Activated naive CD8-positive, alpha-beta T cell treated with anti-CD3 and anti-CD28 coated beads for 36 hours (primary cell): ENCODE measurements around the gene TK2. TPM values are rescaled to one million over a fixed set of nuclear protein-coding genes. Genes with fewer than 3 reads are reported as not detected.
"Not testable (repeated sequence)": the region's sequence is repeated elsewhere in the genome, so short reads cannot be mapped to it uniquely, and the experiment has no call there.

Source experiments
- DNase-seq: peaks from one replicate; pipeline ENCODE4 v3.0.0; 2021
- H3K27ac Mint-ChIP-seq: one replicate; pipeline ENCODE4 v1.8.0; 2022; ENCODE audit warnings: mild to moderate bottlenecking, moderate library complexity, mixed read lengths
- H3K27me3 Mint-ChIP-seq: one replicate; pipeline ENCODE4 v1.8.0; 2022; ENCODE audit warnings: mild to moderate bottlenecking, mixed read lengths
- H3K36me3 Mint-ChIP-seq: one replicate; pipeline ENCODE4 v1.8.0; 2021; ENCODE audit warnings: mild to moderate bottlenecking, mixed read lengths
- H3K4me1 Mint-ChIP-seq: one replicate; pipeline ENCODE4 v1.8.0; 2021; ENCODE audit warnings: mixed read lengths
- H3K4me3 Mint-ChIP-seq: one replicate; pipeline ENCODE4 v1.8.0; 2022; ENCODE audit warnings: mild to moderate bottlenecking, moderate library complexity, mixed read lengths
- H3K9me3 Mint-ChIP-seq: one replicate; pipeline ENCODE4 v1.8.0; 2022; ENCODE audit warnings: mixed read lengths
- total RNA-seq, 2 experiments: library from RNA; stranded (reverse); gene quantifications; one replicate each; pipeline ENCODE4 v1.2.3, GENCODE V29; 2021

Gene TK2
- 1 to 10 TPM; 5.6 to 6.9 TPM for total RNA-seq

DNA sequence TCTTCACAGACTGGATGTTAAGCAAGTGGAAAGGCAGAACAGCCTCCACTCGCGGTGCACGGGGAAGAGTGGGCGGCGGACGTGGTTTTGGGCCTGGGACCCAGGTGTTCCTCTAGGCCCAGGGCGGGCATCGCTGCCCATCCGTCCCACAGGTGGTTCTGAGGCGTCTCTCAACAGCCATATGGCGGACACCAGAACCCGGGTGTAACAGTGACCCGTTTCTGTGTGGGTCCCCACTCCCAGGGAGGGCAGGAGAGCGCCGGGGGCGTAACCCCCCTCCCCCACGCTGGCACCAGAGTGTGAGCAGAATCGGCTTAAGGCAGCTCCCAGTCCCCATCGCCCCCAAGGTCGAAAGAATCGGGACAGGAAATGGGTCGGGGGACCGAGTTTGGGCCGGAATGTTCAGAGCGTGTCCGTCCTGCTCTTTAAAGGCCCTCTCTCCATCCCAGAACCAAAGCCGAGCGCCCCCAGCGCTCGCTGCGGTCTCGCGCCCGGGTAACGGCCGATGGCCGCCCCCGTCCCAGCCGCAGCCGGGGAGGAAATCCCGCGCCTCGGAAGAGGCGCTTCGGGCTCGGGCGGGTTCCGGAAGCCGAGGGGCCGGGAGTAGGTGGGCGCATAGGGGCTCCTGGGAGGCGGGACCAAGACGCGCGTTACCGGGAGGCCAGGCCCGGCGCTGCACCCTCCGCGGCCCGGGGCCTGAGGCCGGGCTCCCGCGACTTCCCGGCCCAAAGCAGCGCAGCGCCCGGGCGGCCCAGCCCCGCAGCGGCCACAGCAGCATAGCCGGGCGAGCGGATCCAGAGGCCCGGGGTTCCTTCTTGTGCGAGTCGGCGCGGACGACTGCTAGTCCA, at the start of gene TK2:
TSS of gene TK2 (minus strand) at position 839 of the 848 bp plus-strand sequence. CDS start at position 778, 61 bp downstream.
- peak within 1 kb of the TSS; percentile 96 for H3K4me3 Mint-ChIP-seq
- H3K9me3 Mint-ChIP-seq, result peaks cover 2% of the 10 kb centered on the region
- H3K27ac Mint-ChIP-seq, result peak within 1 kb of the TSS; percentile 82
- H3K36me3 Mint-ChIP-seq, result peaks cover 18% of the 10 kb centered on the region
- H3K27me3 Mint-ChIP-seq, result peaks cover 4% of the 10 kb centered on the region
- DNase-seq, result peak; percentile 79
- peaks cover 52% of the 10 kb centered on the region for H3K4me1 Mint-ChIP-seq

DNA sequence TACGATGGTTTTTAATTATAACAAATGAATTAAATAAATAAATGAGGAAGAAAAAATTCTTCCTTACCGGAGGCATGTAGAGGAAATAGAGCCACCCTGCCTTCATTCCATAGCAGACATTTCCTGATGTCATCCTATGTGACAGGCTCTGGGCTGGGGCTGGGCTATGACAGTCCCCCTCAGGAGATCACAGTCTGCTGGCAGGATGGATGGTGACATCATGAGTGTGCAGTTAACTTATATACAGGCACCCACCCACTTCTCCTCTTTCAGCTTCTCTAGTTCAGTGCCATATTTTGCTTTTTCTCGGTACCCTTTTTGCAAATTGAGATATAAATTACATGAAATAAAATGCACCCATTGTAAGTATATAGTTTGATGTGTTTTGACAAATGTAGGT, 48.2 kb upstream of the TK2 start:
- H3K4me1 Mint-ChIP-seq, result peaks cover 34% of the 10 kb centered on the region
- no peak overlapping the region for H3K4me3 Mint-ChIP-seq
- H3K27me3 Mint-ChIP-seq, result no peaks in the 10 kb centered on the region
- H3K9me3 Mint-ChIP-seq, result peaks cover 9% of the 10 kb centered on the region
- peaks cover 5% of the 10 kb centered on the region for H3K36me3 Mint-ChIP-seq
- no peak for DNase-seq
- H3K27ac Mint-ChIP-seq, result peak overlapping the region; percentile 48

GRCh38 chr16:66596986-66597848, 47.3 kb upstream of the TK2 start:
- peaks cover 31% of the 10 kb centered on the region for H3K4me1 Mint-ChIP-seq
- peak overlapping the region; percentile 82 for H3K27ac Mint-ChIP-seq
- DNase-seq, result no peak
- peaks cover 5% of the 10 kb centered on the region for H3K36me3 Mint-ChIP-seq
- H3K4me3 Mint-ChIP-seq, result no peak overlapping the region
- no peaks in the 10 kb centered on the region for H3K27me3 Mint-ChIP-seq
- peaks cover 9% of the 10 kb centered on the region for H3K9me3 Mint-ChIP-seq

- peaks cover 32% of the 10 kb centered on the region for H3K4me1 Mint-ChIP-seq
- not testable (repeated sequence) for H3K4me3 Mint-ChIP-seq, DNase-seq, H3K27me3 Mint-ChIP-seq, H3K27ac Mint-ChIP-seq, H3K9me3 Mint-ChIP-seq, H3K36me3 Mint-ChIP-seq
Measured at GRCh38 chr16:66596559-66596958, 46.6 kb upstream of the TK2 start.

DNA sequence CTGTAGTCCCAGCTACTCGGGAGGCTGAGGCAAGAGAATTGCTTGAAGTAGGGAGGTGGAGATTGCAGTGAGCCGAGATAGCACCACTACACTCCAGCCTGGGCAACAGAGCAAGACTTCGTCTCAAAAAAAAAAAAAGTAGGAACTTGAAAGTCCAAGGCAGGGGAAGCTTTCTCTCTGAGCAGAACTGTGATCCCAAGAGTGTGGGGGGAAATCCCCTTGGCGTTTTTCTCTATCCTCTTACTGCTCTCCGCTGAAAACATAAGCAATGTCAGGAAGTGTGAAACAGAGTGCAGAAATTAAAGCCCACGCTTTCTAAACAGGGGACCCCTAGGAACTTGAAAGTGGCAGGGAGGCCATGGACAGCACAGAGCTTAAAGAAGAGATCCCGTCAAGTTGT, 44.8 kb upstream of the TK2 start:
- no peak overlapping the region for H3K4me3 Mint-ChIP-seq
- H3K4me1 Mint-ChIP-seq, result peaks cover 35% of the 10 kb centered on the region
- no peak for DNase-seq
- peaks cover 3% of the 10 kb centered on the region for H3K9me3 Mint-ChIP-seq
- H3K36me3 Mint-ChIP-seq, result no peaks in the 10 kb centered on the region
- H3K27ac Mint-ChIP-seq, result no peak overlapping the region
- no peaks in the 10 kb centered on the region for H3K27me3 Mint-ChIP-seq

DNA sequence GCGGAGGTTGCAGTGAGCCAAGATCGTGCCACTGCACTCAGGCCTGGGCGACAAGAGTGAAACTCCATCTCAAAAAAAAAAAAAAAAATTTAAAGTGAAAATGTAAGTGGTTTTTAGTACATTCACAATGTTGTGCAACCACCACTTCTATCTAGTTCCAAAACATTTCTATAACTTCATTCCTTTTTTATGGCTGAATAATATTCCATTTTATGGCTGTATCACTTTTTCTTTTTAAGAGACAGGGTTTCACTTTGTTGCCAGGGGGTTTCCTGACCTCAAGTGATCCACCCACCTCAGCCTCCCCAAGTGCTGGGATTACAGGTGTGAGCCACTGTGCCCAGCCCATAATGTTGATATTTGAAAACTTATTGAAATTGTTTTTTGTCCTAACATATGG, 42.9 kb upstream of the TK2 start:
- Mint-ChIP-seq H3K4me3 (no peak overlapping the region), H3K4me1 (peaks cover 37% of the 10 kb centered on the region), H3K9me3 (peaks cover 3% of the 10 kb centered on the region)

DNA sequence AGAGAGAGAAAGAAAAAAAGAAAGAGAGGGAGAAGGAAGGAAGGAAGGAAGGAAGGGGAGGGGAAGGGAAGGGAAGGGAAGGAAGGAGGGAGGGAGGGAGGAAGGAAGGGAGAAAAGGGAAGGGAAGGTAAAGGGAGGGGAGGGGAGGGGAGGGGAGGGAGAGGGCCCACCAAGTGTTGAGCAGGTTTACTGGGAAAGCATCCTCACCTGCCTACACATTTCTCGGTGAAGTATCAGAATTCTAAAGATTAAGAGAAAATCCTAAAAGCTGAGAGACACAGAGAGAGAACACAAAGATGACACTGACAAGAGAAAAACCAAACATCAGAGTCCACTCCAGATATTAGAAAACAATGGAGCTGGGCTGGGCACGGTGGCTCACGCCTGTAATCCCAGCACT, 42.3 kb upstream of the TK2 start:
- H3K27ac Mint-ChIP-seq, result no peak overlapping the region
- H3K27me3 Mint-ChIP-seq, result no peaks in the 10 kb centered on the region
- DNase-seq, result no peak
- H3K4me1 Mint-ChIP-seq, result peaks cover 38% of the 10 kb centered on the region
- peaks cover 3% of the 10 kb centered on the region for H3K9me3 Mint-ChIP-seq
- H3K36me3 Mint-ChIP-seq, result no peaks in the 10 kb centered on the region
- H3K4me3 Mint-ChIP-seq, result no peak overlapping the region

More for the DNA sequence above, 42.9 kb upstream of the TK2 start:
- Mint-ChIP-seq H3K36me3 (no peaks in the 10 kb centered on the region), H3K27ac (no peak overlapping the region), H3K27me3 (no peaks in the 10 kb centered on the region)
- no peak for DNase-seq

GRCh38 chr16:66591018-66591417, 41.1 kb upstream of the TK2 start:
- no peak for DNase-seq
- no peak overlapping the region for H3K27ac Mint-ChIP-seq
- H3K4me1 Mint-ChIP-seq, result peaks cover 38% of the 10 kb centered on the region
- no peak overlapping the region for H3K4me3 Mint-ChIP-seq
- H3K9me3 Mint-ChIP-seq, result peaks cover 3% of the 10 kb centered on the region
- no peaks in the 10 kb centered on the region for H3K36me3 Mint-ChIP-seq
- peaks cover under 1% of the 10 kb centered on the region for H3K27me3 Mint-ChIP-seq

GRCh38 chr16:66590322-66590721, 40.4 kb upstream of the TK2 start:
- Mint-ChIP-seq H3K36me3 (no peaks in the 10 kb centered on the region), H3K4me3 (peak overlapping the region; percentile 48), H3K27ac (no peak overlapping the region), H3K9me3 (peaks cover 3% of the 10 kb centered on the region), H3K27me3 (peaks cover 6% of the 10 kb centered on the region), H3K4me1 (peaks cover 38% of the 10 kb centered on the region)
- no peak for DNase-seq

- Mint-ChIP-seq H3K9me3 (peaks cover 3% of the 10 kb centered on the region), H3K4me1 (peaks cover 33% of the 10 kb centered on the region), H3K27ac (no peak overlapping the region), H3K4me3 (peak overlapping the region; percentile 41), H3K27me3 (peaks cover 6% of the 10 kb centered on the region), H3K36me3 (no peaks in the 10 kb centered on the region)
- peak; percentile 64 for DNase-seq
Measured at GRCh38 chr16:66588981-66589713, 39.2 kb upstream of the TK2 start.

DNA sequence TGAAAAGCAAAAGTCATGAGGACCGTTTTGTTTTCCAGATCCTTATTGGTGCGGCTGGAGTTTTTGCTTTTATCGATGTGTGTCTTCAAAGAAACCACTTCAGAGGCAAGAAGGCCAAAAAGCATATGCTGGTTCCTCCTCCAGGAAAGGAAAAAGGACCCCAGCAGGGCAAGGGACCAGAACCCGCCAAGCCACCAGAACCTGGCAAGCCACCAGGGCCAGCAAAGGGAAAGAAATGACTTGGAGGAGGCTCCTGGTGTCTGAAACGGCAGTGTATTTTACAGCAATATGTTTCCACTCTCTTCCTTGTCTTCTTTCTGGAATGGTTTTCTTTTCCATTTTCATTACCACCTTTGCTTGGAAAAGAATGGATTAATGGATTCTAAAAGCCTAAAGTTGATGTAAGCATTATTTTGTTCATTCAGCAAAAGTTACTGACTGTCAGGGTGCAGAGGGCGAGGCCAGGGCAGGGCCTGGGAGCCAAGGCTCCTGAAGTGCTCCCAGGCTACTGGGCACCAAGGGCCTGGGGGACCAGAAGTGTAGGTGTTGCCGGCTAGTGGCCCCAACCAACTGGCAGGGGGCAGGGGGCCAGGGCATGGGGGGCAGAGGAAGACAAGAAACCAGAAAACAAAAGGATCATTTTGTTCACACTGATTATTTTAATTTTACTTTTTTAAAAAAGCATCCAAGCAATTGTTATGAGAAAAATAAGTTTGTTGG, 38.1 kb upstream of the TK2 start:
- Mint-ChIP-seq H3K9me3 (no peaks in the 10 kb centered on the region), H3K27me3 (peaks cover 6% of the 10 kb centered on the region), H3K36me3 (no peaks in the 10 kb centered on the region), H3K27ac (no peak overlapping the region), H3K4me3 (peak overlapping the region; percentile 62), H3K4me1 (peaks cover 33% of the 10 kb centered on the region)
- DNase-seq, result no peak

- H3K36me3 Mint-ChIP-seq, result no peaks in the 10 kb centered on the region
- no peaks in the 10 kb centered on the region for H3K9me3 Mint-ChIP-seq
- H3K4me1 Mint-ChIP-seq, result peaks cover 35% of the 10 kb centered on the region
- H3K27me3 Mint-ChIP-seq, result peaks cover 10% of the 10 kb centered on the region
- no peak overlapping the region for H3K4me3 Mint-ChIP-seq
- no peak overlapping the region for H3K27ac Mint-ChIP-seq
- no peak for DNase-seq
Measured at GRCh38 chr16:66585481-66586239, 35.7 kb upstream of the TK2 start.

DNA sequence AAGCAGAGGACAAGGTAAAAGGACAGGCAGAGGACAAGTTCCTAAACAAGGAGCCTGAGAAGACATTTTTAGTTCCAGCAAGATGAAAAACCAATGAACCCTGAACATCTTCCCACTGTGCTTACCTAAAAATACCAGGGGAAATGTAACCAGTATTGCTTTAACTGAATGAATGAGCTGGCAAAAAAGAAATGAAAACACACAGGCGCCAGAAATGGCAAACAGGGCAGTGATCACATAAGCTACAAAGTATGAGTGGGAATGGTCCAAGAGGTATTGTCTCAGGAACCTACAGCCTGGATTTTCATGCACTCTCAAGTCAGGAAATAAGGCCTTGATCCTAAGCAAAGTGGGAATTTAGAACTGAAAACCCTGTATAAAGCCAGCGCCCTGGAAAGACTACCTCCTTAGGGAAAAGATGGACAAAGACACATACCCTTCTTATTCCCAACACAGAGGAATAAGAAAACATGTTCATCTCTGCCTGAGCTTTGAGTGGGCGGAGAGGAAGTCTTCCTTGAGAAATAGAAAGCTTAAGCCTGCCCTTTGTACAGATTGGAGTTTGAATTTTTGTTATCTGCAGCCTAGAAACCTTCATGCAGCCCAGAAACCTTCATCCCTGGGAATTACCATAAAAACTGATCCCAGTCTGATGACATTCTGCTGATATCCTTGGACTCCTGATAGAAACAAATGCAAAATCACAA, 31.5 kb upstream of the TK2 start:
- DNase-seq, result no peak
- Mint-ChIP-seq H3K27me3 (peaks cover 43% of the 10 kb centered on the region), H3K4me3 (no peak overlapping the region), H3K4me1 (peaks cover 10% of the 10 kb centered on the region), H3K27ac (no peak overlapping the region), H3K9me3 (no peaks in the 10 kb centered on the region), H3K36me3 (no peaks in the 10 kb centered on the region)
